Measurements from ENCODE around the gene PRPF18.

DNA sequence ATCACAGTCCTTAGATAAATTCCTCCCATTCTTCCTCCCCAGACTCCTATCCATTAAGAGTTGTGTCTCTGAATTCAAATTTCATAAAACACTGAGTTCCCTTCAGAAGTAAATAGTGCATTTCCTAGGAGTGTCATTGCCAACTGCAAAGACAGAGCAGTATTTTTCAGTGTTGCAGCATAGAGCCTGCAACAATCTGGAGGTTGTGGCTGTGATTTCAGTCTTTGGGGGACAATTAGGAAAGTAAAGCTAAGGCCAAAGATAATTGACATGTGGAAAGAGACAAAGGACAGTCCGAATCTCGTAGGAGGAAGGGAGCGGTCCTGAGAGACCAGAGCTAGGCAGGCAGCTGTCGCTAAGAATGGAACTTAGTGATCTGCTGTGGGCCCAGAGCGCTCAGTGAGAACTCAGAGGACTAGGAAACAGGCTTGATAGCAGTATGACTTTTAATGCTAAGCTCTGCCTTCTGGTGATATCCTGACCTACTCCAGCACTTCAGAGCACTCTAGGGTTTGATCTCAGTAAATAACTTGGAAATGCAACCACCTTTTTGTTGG is 46.2 kb downstream of the PRPF18 start:
- TF ChIP-seq, protein P1, sequence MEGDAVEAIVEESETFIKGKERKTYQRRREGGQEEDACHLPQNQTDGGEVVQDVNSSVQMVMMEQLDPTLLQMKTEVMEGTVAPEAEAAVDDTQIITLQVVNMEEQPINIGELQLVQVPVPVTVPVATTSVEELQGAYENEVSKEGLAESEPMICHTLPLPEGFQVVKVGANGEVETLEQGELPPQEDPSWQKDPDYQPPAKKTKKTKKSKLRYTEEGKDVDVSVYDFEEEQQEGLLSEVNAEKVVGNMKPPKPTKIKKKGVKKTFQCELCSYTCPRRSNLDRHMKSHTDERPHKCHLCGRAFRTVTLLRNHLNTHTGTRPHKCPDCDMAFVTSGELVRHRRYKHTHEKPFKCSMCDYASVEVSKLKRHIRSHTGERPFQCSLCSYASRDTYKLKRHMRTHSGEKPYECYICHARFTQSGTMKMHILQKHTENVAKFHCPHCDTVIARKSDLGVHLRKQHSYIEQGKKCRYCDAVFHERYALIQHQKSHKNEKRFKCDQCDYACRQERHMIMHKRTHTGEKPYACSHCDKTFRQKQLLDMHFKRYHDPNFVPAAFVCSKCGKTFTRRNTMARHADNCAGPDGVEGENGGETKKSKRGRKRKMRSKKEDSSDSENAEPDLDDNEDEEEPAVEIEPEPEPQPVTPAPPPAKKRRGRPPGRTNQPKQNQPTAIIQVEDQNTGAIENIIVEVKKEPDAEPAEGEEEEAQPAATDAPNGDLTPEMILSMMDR (conservative IDR thresholded peaks at IDR 0.05 in 1 of 2, IDR thresholded peaks at IDR 0.05 in 1 of 2; ENCODE audit: low read depth in 1 of 2, low read length in 2 of 2) = no peak
- no peak for TF ChIP-seq EZH2 (IDR thresholded peaks at IDR 0.05; ENCODE audit: low read length, missing control alignments)

Data from fibroblast of lung (primary cell).